LoVo (cell line): ENCODE measurements around the gene CSK.
"Not testable (repeated sequence)": the region's sequence is repeated elsewhere in the genome, so short reads cannot be mapped to it uniquely, and the experiment has no call there.

Experiments
- DNase-seq: peaks from one replicate; pipeline ENCODE4 v3.0.0-alpha.2; 2016; ENCODE audit warnings: low spot score

CSK gene

DNA sequence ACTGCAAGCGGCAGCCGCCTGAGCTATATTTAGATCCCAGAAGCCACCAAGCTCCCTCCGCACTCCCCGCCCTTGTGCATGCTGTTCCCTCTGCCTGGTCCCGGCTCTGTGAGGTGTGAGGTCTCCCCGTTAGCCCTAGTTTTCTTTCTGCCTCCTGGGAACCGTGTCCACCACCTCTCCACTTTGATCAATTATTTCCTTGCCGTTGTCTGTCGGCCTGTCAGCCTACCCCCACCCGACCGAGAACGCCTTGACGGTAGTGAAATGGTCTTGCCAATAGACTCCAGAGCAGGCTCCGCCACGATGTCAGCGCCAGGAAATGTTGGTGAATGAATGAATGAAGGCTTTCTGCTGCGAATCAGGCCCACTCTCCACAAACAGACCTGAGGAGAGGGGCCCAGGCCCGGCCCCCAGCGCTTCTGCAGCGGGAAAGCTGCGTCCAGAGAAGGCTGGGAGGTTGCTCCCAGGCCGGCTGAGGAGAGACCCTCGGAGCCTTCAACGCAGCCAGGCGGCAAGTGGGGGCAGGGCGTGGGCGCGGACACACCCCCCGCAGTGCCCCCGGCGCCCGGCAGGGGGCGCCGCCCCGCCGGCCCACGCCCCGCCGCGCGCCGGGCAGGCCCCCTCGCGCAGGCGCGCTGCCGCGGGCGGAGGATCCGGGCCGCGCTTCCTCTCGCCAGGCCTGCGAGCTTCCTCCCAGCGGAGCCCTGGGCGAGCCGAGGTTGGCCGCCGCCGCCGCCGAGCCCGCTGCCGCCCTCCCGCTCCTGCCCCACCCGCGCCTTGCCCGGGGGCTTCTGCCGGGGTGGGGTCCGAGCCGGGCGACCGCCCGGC lies at the start of gene CSK:
Gene CSK (plus strand): TSS at position 650 of the 828 bp plus-strand sequence. CDS start 16,218 bp downstream, outside the sequence.
- peak; percentile 82 for DNase-seq

DNA sequence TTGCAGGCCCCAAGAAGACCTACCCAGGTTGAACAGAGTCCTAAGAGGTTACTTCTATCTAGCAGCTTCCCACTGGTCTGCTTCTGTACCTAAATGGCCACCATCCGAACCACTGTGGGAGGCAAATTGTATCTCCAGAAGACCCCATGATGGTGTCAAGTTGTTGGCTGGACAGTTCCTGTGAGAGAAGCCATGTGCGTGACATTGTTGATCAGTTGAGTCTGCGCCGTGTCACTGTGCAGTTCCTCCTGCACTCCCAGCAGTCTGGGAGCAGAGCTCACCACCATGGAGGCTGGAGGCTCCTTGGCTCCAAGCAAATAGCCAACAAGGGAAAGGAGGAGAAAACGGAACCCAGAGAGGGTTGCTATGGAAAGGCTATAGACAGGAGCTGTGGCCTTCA lies 49.0 kb upstream of the CSK start:
- DNase-seq, result no peak

DNA sequence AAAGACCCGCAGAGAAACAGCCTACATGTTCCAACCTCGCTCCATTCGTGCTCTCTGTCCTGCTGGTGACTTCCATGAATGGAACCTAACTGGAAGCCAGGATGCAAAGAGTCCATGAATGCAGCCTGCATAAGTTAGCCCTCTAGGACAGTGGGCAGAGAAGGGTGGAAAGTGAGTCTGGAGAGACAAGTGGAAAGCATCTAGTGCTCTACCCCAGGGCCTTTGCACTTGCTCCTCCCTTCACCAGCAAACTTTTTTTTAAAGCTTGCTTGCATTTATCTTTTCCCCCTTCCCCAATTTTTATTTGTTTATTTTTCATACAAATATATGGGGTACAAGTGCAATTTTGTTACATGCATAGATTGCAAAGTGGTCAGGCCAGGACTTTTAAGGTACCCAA lies 48.6 kb upstream of the CSK start:
- no peak for DNase-seq

DNA sequence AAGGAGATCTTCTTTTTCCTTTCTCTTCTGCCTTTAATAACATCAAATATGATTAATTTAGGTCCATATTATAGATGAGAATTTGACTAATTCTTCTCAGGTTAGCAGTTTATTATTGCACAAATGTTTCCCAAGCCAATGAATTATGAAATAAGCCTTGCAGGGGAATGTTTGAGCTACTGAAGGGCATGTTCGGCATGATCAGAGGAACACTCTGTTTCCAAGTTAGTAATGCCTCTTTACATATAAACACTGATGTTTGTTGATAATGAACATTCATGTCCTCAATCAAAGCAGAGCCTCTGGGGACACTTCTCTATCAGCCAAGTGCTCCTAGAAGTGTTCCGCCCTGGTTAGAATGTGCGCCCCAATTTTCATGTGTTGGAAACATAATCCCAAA lies 46.6 kb upstream of the CSK start:
- DNase-seq, result no peak

DNA sequence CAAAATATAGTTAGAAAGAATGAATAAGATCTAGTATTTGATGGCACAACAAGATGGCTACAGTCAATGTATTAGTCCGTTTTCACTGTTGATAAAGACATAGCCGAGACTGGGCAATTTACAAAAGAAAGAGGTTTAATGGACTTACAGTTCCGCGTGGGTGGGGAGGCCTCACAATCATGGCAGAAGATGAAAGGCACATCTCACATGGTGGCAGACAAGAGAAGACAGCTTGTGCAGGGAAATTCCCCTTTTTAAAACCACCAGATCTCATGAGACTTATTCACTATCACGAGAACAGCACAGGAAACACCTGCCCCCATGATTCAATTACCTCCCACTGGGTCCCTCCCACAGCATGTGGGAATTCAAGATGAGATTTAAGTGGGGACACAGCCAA lies 43.6 kb upstream of the CSK start:
- not testable (repeated sequence) for DNase-seq

DNA sequence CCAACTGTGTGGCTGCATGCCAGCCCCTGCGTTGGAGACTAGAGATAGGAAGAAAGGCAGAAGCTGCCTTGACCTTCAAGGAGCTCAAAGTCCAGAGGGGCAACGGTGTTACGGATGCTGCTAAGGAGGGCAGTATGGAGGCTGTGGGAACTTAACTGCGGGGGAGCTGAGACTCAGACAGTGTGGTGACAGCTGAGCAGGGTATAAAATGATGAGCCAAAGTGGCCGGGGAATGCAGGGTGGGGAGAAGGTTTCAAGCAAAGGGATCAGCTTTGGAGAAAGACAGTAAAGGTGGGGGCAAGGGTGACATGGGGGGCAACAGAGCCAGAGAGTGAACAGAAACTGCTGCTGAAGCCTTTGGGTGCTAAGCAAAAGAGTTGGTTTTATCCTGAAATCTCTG lies 39.5 kb upstream of the CSK start:
- no peak for DNase-seq

DNA sequence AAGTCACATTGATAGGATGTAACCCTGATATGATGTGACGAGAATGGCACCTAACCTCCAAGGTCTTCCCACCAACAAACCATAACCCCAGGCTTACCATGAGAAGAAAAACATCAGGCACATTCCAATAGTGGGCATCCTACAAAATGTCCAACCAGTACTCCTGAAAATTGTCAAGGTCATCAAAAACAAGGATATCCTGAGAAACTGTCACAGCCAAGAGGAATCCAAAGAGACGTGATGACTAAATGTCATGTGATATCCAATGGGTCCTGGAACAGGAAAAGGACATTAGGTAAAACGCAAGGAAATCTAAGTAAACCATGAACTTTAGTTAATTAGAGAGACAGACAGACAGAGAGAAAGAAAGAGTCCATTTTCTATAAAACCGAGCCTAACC lies 35.5 kb upstream of the CSK start:
- no peak for DNase-seq

DNA sequence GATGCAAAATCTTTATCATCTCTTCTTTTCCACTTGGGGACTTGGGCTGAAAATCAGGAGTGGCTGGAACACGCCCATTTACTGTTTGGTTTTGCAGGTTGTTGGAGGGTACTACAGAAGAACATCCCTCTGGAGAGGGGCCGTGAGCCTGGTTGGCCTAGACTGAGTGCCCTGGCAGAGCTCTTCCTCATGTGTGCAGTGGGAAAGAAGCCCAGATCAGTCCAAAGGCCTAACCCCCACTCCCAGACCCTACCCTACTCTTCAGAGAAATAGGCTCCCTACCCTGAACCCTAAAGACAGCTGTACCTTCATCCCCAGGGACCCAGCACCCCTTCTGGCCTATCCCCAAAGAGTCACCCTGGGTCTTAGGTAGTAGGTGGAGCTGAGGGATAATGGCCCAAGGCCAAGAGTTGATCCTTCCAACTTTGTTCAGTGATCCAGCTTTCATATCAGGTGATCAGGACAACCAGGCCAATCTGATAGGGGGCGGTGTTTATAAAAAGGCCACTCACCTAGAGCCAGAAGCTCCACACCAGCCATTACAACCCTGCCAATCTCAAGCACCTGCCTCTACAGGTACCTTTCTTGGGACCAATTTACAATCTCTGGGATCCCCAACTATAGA lies 33.4 kb upstream of the CSK start, which contains the start of gene CYP1A2:
Gene CYP1A2 (plus strand): TSS at position 524 of the 625 bp plus-strand sequence. CDS start 894 bp downstream, outside the sequence.
- DNase-seq, result no peak

DNA sequence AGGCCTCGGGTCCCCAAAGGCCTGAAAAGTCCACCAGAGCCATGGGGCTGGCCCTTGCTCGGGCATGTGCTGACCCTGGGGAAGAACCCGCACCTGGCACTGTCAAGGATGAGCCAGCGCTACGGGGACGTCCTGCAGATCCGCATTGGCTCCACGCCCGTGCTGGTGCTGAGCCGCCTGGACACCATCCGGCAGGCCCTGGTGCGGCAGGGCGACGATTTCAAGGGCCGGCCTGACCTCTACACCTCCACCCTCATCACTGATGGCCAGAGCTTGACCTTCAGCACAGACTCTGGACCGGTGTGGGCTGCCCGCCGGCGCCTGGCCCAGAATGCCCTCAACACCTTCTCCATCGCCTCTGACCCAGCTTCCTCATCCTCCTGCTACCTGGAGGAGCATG lies 32.0 kb upstream of the CSK start:
- no peak for DNase-seq

DNA sequence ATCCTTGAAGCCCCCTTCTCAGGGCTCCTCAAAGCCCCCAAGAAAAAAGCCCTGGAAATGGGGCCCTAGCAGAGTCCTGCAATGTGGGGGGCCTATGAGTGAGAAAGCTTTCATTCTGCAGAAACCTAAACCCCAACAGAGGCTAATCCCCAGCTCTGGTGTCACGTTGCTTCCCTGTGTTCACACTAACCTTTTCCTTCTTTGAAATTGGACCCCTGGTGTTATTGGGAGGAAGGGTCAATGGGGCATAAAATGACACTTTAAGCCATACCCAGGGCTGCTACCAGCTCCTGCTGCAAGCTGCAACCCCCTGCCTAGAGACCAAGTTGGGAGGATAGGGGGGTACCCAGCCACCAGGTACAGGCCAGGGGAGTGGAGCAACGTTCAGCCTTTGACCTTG lies 31.1 kb upstream of the CSK start:
- no peak for DNase-seq

DNA sequence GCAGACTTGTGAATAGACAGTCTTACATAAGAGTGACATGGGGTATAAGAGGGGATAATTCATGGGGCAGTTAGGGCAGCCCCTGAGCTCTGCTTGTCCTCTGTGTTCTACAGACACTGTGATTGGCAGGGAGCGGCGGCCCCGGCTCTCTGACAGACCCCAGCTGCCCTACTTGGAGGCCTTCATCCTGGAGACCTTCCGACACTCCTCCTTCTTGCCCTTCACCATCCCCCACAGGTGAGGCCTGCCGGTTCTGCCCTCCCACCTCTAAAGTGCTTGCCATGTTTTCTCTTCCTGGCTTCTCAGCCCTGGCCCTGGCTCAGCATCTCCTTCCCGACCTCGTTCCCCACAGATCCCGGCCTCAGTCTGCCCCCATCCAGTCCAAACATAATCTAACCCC lies 29.9 kb upstream of the CSK start:
- no peak for DNase-seq

DNA sequence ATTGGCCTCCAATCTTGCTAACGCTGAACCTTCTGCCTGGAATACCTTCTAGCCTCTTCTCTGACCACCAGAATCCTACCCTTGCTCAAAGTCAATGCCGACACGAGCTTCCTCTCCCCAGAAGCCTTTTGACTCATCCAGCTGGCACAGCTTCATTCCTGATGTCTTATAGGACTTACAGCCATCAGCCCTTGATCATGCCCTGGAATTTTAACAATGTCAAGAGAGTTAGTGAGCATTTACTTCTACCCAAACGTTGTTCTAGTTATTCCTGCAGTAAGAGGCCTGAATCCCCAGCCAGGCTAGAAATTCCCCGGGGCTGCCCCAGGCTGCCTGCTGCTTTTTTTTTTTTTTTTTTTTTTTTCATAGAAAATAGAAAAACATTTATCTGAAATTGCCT lies 29.3 kb upstream of the CSK start:
- no peak for DNase-seq

DNA sequence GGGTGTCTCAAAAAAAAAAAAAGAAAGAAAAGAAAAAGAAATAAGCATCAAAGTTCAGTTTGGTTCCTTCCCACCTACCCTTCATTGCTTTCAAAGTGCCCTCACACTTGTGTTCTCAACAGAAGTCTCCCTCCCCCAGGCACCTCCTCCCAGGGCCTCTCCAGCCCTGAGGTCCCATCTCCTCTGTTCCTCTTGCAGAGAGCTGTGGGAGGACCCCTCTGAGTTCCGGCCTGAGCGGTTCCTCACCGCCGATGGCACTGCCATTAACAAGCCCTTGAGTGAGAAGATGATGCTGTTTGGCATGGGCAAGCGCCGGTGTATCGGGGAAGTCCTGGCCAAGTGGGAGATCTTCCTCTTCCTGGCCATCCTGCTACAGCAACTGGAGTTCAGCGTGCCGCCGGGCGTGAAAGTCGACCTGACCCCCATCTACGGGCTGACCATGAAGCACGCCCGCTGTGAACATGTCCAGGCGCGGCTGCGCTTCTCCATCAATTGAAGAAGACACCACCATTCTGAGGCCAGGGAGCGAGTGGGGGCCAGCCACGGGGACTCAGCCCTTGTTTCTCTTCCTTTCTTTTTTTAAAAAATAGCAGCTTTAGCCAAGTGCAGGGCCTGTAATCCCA lies 27.2 kb upstream of the CSK start:
- DNase-seq, result no peak

DNA sequence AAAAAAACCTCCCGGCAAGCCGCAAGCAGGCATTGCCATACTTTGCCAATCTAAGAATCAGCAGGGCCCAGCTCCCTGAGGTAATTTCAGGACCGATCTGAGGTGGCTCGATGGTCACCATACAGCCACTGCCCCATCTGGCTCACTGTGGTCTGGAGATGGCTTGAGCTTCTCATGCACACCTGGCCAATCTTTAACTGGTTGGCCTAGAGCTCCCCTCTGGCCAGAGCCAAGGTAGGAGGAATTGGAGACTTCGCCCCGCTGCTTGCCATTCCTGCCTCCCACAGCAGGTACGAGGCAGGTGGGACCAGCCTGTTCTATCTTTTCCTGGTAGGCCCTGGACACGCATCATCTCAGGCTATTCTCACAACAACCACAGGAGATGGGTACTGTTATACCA lies 23.1 kb upstream of the CSK start:
- no peak for DNase-seq

DNA sequence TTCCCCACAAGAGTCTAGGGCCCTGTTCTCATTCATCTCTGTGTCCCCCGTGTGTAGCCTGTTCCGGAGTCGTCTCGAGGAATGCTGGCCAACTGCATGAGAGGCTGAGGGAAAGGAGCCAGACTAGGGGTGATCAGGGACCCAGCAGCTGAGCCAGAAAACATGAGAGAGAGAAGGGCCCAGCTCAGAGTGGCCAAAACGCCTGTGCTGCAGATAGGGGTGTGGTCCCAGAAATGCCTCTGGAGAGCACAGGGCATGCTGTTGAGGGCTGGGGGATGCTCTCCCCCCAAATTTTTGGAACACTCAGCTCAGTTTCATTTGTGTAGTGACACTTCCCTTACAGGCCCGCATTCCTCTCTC lies 19.1 kb upstream of the CSK start:
- no peak for DNase-seq

DNA sequence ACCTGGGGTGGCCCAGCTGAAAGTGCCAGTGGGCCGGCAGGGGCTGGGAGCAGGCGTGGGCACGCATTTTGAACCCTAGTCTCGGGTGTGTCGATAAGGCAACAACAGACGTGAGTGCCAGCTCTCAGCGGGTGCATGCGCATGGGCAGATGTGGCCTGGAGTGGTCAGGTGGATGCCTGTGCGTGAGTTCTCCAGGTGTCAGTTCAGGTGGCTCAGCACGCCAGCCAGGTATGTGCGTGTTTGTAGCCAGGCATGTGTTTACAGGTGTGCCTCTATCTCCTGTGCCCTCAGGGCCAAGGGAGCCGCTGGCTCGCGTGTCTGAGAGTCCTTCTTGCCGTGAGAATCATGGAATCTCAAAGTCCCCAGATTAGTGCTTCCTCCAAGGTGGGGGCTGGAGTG lies 18.5 kb upstream of the CSK start:
- DNase-seq, result no peak

DNA sequence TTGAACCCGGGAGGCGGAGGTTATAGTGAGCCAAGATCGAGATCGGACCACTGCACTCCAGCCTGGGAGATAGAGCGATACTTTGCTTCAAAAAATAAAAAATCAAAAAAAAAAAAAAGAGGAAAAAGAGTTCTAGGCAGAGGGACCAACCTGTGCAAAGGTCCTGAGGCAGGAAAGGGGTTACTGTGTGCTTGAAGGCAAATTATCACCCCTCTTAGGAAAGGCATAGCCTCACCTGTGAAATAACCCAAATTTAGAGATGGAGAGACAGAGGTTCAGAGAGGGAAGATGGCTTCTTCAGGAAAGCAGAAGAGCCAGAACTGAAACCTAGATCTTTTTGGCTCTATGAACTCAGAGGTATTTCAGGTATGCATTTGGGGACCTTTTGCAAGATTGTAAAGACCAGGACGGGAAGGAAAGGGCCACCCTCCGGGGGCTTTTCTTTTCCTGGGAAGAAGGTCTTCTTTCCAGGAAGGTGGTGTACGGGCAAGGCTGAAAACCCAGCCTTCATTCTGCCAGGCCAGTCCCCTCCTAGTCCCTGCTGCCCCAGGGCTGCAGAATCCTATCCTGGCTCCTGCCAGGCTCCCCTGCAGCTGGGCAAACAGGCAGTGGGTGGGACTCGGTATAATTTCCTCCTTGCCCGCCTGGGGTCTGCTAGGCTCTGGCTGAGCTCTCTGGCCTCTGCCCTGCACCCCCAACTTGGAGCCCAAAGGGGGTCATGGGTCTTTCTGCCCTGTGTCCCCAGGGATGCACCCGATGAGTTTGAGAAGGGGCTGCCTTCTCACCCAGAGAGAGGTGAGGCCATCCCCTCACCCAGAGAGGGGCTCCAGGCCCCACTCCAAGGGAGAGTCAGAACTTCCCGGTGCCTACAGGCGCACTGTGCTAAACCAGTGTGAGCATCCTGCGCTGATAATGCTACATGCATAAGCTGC lies 14.4 kb upstream of the CSK start:
- DNase-seq, result no peak

DNA sequence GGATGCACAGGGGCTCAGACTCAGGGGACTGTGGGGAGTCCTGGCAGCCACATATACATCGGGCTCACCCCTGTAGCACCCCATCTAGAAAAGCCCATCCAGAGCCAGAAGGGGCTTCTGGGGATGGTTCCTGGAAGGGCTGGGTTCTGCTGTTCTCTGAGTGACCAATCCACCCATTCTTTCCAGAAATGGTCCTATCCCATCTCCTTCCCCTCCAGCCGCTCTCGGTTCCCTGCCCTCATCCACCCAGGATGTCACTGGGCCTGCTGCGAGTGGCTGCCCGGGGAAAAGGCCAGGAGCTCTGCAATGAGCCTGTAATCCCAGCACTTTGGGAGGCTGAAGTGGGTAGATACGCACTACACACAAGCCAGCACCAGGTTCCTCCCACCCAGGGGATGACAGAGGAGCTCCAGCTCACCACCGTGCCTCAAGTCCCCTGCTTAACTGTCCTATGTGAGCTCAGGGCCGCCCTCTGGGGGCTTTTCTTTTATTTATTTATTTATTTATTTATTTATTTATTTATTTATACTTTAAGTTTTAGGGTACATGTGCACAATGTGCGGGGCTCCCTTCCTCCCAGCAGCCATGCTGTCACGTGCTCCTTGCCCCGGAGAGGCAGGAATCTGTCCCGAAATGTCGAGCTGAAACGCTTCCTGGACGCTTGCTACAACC lies 13.6 kb upstream of the CSK start:
- no peak for DNase-seq

DNA sequence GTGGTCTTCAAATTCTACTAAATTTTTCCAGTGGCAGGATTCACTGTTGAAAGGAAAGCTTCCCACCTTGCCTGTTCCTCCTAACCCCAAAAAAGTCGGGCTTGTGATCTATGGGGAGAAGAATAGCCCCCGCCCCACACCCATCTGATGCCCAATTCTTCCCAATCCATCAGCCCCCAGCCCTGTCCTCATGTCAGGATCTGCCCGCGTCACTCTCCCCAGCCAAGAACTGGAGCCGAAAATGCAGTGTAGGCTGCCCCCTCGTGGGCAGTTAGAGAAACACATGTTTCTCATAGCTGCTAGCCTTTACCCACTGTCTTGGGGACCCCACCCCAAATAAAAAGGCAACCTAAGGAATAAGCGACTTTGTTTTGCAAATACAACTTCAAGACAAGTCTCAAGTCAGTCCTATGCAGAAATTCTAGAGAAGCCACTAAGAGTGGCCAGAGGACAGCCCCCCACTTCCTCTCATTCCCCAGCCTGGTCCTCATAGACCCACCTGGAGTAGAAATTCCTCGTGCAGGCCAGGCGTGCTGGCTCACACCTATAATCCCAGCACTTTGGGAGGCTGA lies 13.0 kb upstream of the CSK start:
- DNase-seq, result peak; percentile 75

DNA sequence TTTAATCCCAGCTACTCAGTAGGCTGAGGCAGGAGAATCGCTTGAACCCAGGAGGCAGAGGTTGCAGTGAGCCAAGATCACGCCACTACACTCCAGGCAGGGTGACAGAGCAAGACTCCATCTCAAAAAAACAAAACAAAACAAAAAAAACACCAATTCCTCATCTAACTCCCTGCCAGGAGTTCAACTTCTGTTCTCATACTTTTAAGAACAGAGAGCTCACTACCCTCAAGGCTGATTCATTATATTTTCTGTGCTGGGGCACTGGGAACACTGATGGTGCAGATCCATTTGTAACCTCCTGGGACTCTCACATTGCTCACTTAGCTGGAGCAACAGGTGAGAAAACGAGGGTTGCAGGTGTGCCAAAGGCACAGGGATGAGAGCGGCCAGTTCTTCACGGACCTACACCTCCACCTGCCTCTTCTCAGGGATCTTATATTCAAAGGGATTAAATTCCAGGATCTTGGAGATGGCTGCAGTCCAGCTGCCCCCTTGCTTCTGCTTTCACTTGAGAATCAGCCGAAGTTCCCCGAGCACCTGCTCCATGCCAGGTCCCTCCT lies 12.3 kb upstream of the CSK start:
- DNase-seq, result no peak
